GM23338 (cell line): ENCODE results near the gene ANKZF1. TPM values are rescaled to one million over a fixed set of nuclear protein-coding genes. Genes with fewer than 3 reads are reported as not detected.
A peak's percentile ranks its signal among the peaks of the same experiment; 100 is the strongest.

ENCODE experiments used
- ATAC-seq: fragments of 200-7000 bp; cut with Tn5 transposase; 3 replicates; pipeline ENCODE4 v1.9.1; 2020
- DNase-seq: peaks from one replicate; pipeline ENCODE4 v3.0.0-alpha.2; 2015; ENCODE audit warnings: low spot score
- H2AFZ ChIP-seq: fragments of 200-600 bp; sonication (generic); 2 replicates; pipeline ENCODE4 v1.8.0; 2016; ENCODE audit warnings: antibody characterized with exemption, mild to moderate bottlenecking, moderate library complexity
- H3F3A ChIP-seq: fragments of 200-600 bp; sonication (generic); replicated peaks from 2 replicates; pipeline ENCODE4 v1.8.0; 2017; ENCODE audit warnings: antibody characterized with exemption, mixed run types, low read depth
- H3K27ac ChIP-seq: fragments of 200-600 bp; sonication (generic); 2 replicates; pipeline ENCODE4 v1.6.1; 2016; ENCODE audit warnings: low read depth
- H3K27me3 ChIP-seq: fragments of 200-600 bp; sonication (generic); 2 replicates; pipeline ENCODE4 v1.8.0; 2016; ENCODE audit warnings: mild to moderate bottlenecking, mixed run types, moderate library complexity; ENCODE audit not compliant: insufficient read depth
- H3K36me3 ChIP-seq: fragments of 200-600 bp; sonication (generic); 2 replicates; pipeline ENCODE4 v1.8.0; 2016; ENCODE audit warnings: mild to moderate bottlenecking; ENCODE audit not compliant: insufficient read depth
- H3K4me1 ChIP-seq: fragments of 200-600 bp; sonication (generic); 2 replicates; pipeline ENCODE4 v1.8.0; 2016; ENCODE audit warnings: mild to moderate bottlenecking, moderate library complexity; ENCODE audit not compliant: insufficient read depth
- H3K4me2 ChIP-seq: fragments of 200-600 bp; sonication (generic); 2 replicates; pipeline ENCODE4 v1.7.1; 2017; ENCODE audit warnings: mixed run types
- H3K4me3 ChIP-seq: fragments of 200-600 bp; sonication (generic); 2 replicates; pipeline ENCODE4 v1.6.1; 2016; ENCODE audit warnings: mixed run types
- H3K79me2 ChIP-seq: fragments of 200-600 bp; sonication (generic); replicated peaks from 2 replicates; pipeline ENCODE4 v1.8.0; 2017; ENCODE audit warnings: mild to moderate bottlenecking; ENCODE audit not compliant: insufficient read depth
- H3K9me2 ChIP-seq: fragments of 200-600 bp; sonication (generic); 2 replicates; pipeline ENCODE4 v1.8.0; 2017; ENCODE audit not compliant: insufficient read depth
- H4K20me1 ChIP-seq: fragments of 200-600 bp; sonication (generic); replicated peaks from 2 replicates; pipeline ENCODE4 v1.8.0; 2017; ENCODE audit warnings: mild to moderate bottlenecking; ENCODE audit not compliant: insufficient read depth
- H3K27ac Mint-ChIP-seq: 2 replicates; pipeline ENCODE4 v1.8.0; 2020; ENCODE audit warnings: inconsistent platforms, mild to moderate bottlenecking, moderate library complexity, mixed read lengths
- H3K27me3 Mint-ChIP-seq: 3 replicates; pipeline ENCODE4 v1.8.0; 2022; ENCODE audit warnings: low read depth, mild to moderate bottlenecking, moderate library complexity, mixed read lengths, inconsistent platforms; ENCODE audit not compliant: insufficient read depth, poor library complexity
- H3K36me3 Mint-ChIP-seq: 3 replicates; pipeline ENCODE4 v1.8.0; 2021; ENCODE audit warnings: low read depth, mild to moderate bottlenecking, inconsistent platforms, moderate library complexity, mixed read lengths
- H3K4me1 Mint-ChIP-seq: 3 replicates; pipeline ENCODE4 v1.8.0; 2020; ENCODE audit warnings: mild to moderate bottlenecking, inconsistent platforms, mixed read lengths
- H3K4me3 Mint-ChIP-seq: 3 replicates; pipeline ENCODE4 v1.8.0; 2021; ENCODE audit warnings: moderate library complexity, mild to moderate bottlenecking, inconsistent platforms, mixed read lengths
- H3K9me3 Mint-ChIP-seq: 3 replicates; pipeline ENCODE4 v1.8.0; 2020; ENCODE audit warnings: moderate library complexity, mild to moderate bottlenecking, inconsistent platforms, mixed read lengths
- NANOG ChIP-seq: IDR thresholded peaks from 2 replicates; pipeline ENCODE4 v1.6.1; 2016; ENCODE audit warnings: antibody characterized with exemption, borderline replicate concordance
- POLR2AphosphoS5 ChIP-seq: IDR thresholded peaks from 2 replicates; pipeline ENCODE4 v1.6.1; 2016; ENCODE audit warnings: antibody characterized with exemption, low read depth
- STAT1 ChIP-seq: IDR thresholded peaks from one replicate; pipeline ENCODE4 v1.6.1; 2016; ENCODE audit warnings: antibody characterized with exemption; ENCODE audit not compliant: unreplicated experiment
- ZNF114 ChIP-seq: fragments of 250-450 bp; sonication (Bioruptor Pico); IDR thresholded peaks from 2 replicates; pipeline ENCODE4 v1.5.0; 2020; ENCODE audit warnings: mild to moderate bottlenecking, moderate library complexity
- polyA plus RNA-seq: library from polyadenylated mRNA; unstranded; fragments of >200 nt; fragmentation: Nextera tagmentation; extraction: Ambion mirVana; gene quantifications from 2 replicates; pipeline ENCODE4 v1.2.1, GENCODE V29; 2016
- total RNA-seq: library from RNA; depleted of rRNA; stranded (reverse); fragments of >200 nt; shearing (Covaris generic); gene quantifications from 2 replicates; pipeline ENCODE4 v1.2.3, GENCODE V29; 2014
- TF ChIP-seq, protein P1 (sequence below): IDR thresholded peaks from one replicate; pipeline ENCODE4 v1.6.1; 2018; ENCODE audit warnings: antibody characterized with exemption; ENCODE audit not compliant: unreplicated experiment
- TF ChIP-seq, protein P2 (sequence below), 2 experiments: fragments of 200-600 bp in 1 of 2; sonication (generic) in 1 of 2; conservative IDR thresholded peaks; 2 replicates each; pipeline versions ENCODE4 v1.5.1 to v1.6.1; 2016 to 2017; ENCODE audit warnings: antibody characterized with exemption in 2 of 2, low read depth in 2 of 2, mild to moderate bottlenecking in 2 of 2, moderate library complexity in 1 of 2

ANKZF1 gene
- total and polyA plus RNA-seq, 2 experiments from 2014 or later = 29.9 to 61.9 TPM

DNA sequence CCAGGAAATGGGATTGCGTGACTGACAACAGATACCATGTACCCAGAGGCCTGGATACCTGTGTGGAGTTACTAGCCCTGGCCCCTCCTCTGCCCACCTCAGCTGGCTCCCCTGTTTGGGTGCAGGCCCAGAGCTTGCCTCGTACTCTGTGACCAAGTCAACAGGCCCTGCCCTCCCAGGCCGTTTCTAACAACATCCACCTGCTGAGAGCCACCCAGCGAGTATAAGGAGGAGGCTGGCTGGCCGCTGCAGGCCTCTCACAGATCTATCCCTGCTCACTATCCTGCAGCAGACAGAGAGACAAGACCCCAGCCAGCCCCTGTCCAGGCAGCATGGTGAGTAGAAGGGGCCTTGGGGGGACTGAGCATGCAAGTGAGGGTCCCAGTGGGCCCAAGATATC is 36.6 kb downstream of the ANKZF1 start:
- Mint-ChIP-seq H3K27me3 (peaks cover 17% of the 10 kb centered on the region), H3K36me3 (no peaks in the 10 kb centered on the region)
- TF ChIP-seq, protein P1, sequence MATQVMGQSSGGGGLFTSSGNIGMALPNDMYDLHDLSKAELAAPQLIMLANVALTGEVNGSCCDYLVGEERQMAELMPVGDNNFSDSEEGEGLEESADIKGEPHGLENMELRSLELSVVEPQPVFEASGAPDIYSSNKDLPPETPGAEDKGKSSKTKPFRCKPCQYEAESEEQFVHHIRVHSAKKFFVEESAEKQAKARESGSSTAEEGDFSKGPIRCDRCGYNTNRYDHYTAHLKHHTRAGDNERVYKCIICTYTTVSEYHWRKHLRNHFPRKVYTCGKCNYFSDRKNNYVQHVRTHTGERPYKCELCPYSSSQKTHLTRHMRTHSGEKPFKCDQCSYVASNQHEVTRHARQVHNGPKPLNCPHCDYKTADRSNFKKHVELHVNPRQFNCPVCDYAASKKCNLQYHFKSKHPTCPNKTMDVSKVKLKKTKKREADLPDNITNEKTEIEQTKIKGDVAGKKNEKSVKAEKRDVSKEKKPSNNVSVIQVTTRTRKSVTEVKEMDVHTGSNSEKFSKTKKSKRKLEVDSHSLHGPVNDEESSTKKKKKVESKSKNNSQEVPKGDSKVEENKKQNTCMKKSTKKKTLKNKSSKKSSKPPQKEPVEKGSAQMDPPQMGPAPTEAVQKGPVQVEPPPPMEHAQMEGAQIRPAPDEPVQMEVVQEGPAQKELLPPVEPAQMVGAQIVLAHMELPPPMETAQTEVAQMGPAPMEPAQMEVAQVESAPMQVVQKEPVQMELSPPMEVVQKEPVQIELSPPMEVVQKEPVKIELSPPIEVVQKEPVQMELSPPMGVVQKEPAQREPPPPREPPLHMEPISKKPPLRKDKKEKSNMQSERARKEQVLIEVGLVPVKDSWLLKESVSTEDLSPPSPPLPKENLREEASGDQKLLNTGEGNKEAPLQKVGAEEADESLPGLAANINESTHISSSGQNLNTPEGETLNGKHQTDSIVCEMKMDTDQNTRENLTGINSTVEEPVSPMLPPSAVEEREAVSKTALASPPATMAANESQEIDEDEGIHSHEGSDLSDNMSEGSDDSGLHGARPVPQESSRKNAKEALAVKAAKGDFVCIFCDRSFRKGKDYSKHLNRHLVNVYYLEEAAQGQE = no peak

DNA sequence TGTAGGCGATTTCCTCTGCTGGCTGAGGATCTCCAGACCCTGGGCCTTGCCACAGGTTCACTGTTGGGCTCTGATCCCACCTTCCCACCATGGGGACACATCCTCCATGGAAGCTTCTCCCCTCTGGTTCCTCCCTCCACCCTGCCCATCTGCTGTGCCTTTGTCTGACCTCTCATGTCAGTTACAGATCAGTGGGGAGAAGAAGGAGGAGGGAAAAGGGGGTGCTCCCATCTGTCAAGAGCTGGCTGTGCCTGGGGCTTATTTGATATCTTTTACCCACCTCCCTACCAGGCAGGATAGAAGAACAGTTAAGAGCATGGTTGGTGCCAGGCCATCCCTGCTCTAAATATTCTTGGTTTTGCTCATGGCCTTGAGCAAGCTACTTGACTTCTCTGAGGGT is 37.3 kb downstream of the ANKZF1 start:
- TF ChIP-seq, protein P1 = no peak
- no peak for TF ChIP-seq STAT1
- TF ChIP-seq NANOG = no peak
- no peak for TF ChIP-seq ZNF114
- TF ChIP-seq, protein P2, sequence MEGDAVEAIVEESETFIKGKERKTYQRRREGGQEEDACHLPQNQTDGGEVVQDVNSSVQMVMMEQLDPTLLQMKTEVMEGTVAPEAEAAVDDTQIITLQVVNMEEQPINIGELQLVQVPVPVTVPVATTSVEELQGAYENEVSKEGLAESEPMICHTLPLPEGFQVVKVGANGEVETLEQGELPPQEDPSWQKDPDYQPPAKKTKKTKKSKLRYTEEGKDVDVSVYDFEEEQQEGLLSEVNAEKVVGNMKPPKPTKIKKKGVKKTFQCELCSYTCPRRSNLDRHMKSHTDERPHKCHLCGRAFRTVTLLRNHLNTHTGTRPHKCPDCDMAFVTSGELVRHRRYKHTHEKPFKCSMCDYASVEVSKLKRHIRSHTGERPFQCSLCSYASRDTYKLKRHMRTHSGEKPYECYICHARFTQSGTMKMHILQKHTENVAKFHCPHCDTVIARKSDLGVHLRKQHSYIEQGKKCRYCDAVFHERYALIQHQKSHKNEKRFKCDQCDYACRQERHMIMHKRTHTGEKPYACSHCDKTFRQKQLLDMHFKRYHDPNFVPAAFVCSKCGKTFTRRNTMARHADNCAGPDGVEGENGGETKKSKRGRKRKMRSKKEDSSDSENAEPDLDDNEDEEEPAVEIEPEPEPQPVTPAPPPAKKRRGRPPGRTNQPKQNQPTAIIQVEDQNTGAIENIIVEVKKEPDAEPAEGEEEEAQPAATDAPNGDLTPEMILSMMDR (conservative IDR thresholded peaks at IDR 0.05; ENCODE audit: low read depth in 2 of 2) = no peak
- no peak for TF ChIP-seq POLR2AphosphoS5
- no peak overlapping the region for H3K4me2 ChIP-seq
- H3F3A ChIP-seq = no peaks in the 10 kb centered on the region
- Mint-ChIP-seq H3K4me3 (no peak overlapping the region), H3K9me3 (no peaks in the 10 kb centered on the region), H3K36me3 (no peaks in the 10 kb centered on the region), H3K4me1 (no peaks in the 10 kb centered on the region), H3K27me3 (peaks cover 19% of the 10 kb centered on the region), H3K27ac (no peak overlapping the region)
- DNase-seq (no peak), ATAC-seq (no peak)
- no peaks in the 10 kb centered on the region for H3K79me2 ChIP-seq
- H3K36me3 ChIP-seq = no peaks in the 10 kb centered on the region
- no peaks in the 10 kb centered on the region for H3K9me2 ChIP-seq
- no peak overlapping the region for H3K4me3 ChIP-seq
- no peaks in the 10 kb centered on the region for H3K4me1 ChIP-seq
- no peak overlapping the region for H3K27ac ChIP-seq
- no peaks in the 10 kb centered on the region for H4K20me1 ChIP-seq
- no peaks in the 10 kb centered on the region for H3K27me3 ChIP-seq
- no peak overlapping the region for H2AFZ ChIP-seq

More for the DNA sequence above, 36.6 kb downstream of the ANKZF1 start:
- no peaks in the 10 kb centered on the region for H3K9me2 ChIP-seq
- H3K27ac ChIP-seq = no peak overlapping the region
- DNase-seq (no peak), ATAC-seq (peak; percentile 85)
- no peaks in the 10 kb centered on the region for H3K79me2 ChIP-seq
- no peak overlapping the region for H2AFZ ChIP-seq
- H4K20me1 ChIP-seq = no peaks in the 10 kb centered on the region
- Mint-ChIP-seq H3K9me3 (no peaks in the 10 kb centered on the region), H3K27ac (no peak overlapping the region), H3K4me3 (no peak overlapping the region), H3K4me1 (no peaks in the 10 kb centered on the region)
- H3F3A ChIP-seq = no peaks in the 10 kb centered on the region
- no peaks in the 10 kb centered on the region for H3K36me3 ChIP-seq
- H3K4me3 ChIP-seq = no peak overlapping the region
- H3K4me1 ChIP-seq = no peaks in the 10 kb centered on the region
- H3K27me3 ChIP-seq = no peaks in the 10 kb centered on the region
- no peak overlapping the region for H3K4me2 ChIP-seq
